Lung (tissue), 13 donors: ENCODE results near the gene CHD1. TPM values are rescaled to one million over a fixed set of nuclear protein-coding genes. Genes with fewer than 3 reads are reported as not detected.

Source experiments
- ATAC-seq: fragments of 200-7000 bp; cut with Tn5 transposase; one replicate; pipeline ENCODE4 v1.9.1; 2020; ENCODE audit warnings: moderate number of reproducible peaks; ENCODE audit not compliant: insufficient read depth, low FRiP score
- DNase-seq, 3 donors: peaks; one replicate each; pipeline ENCODE4 v3.0.0-alpha.2; 2013 to 2017
- H3K27ac ChIP-seq, 2 donors: one replicate each; pipeline ENCODE4 v1.5.1; 2013; ENCODE audit warnings: mild to moderate bottlenecking in 2 of 2, moderate library complexity in 2 of 2, control low read depth in 1 of 2, inconsistent platforms in 1 of 2, low read depth in 1 of 2, low read length in 1 of 2
- H3K27me3 ChIP-seq, 3 donors: one replicate each; pipeline ENCODE4 v1.5.1; 2013; ENCODE audit warnings: low read length in 2 of 3; ENCODE audit not compliant: control insufficient read depth in 3 of 3, insufficient read depth in 3 of 3
- H3K36me3 ChIP-seq, 4 donors: one replicate each; pipeline ENCODE4 v1.5.1; 2013; ENCODE audit warnings: low read length in 4 of 4, mild to moderate bottlenecking in 1 of 4, moderate library complexity in 1 of 4; ENCODE audit not compliant: control insufficient read depth in 4 of 4, insufficient read depth in 4 of 4
- H3K4me1 ChIP-seq, 5 donors: one replicate each; pipeline ENCODE4 v1.5.1; 2013; ENCODE audit warnings: low read length in 5 of 5, mild to moderate bottlenecking in 2 of 5, moderate library complexity in 1 of 5; ENCODE audit not compliant: control insufficient read depth in 5 of 5, insufficient read depth in 5 of 5
- H3K4me3 ChIP-seq: one replicate; pipeline ENCODE4 v1.5.1; 2013; ENCODE audit warnings: mild to moderate bottlenecking, control low read depth, moderate library complexity
- H3K9ac ChIP-seq, 2 donors: one replicate each; pipeline ENCODE4 v1.5.1; 2013; ENCODE audit warnings: low read length in 2 of 2, control low read depth in 1 of 2; ENCODE audit not compliant: insufficient read depth in 1 of 2
- H3K9me3 ChIP-seq, 4 donors: one replicate each; pipeline ENCODE4 v1.5.1; 2013; ENCODE audit warnings: low read length in 3 of 4, mild to moderate bottlenecking in 1 of 4, moderate library complexity in 1 of 4; ENCODE audit not compliant: control insufficient read depth in 4 of 4, insufficient read depth in 3 of 4
- WGBS, 2 donors: extraction: QIAGEN DNeasy Blood & Tissue Kit; methylation state at CpG; one replicate each; pipeline ENCODE4 v1.1.7; 2013; 5-methylcytosine and 5-hydroxymethylcytosine counted together
- polyA plus RNA-seq, 2 donors: library from polyadenylated mRNA; stranded (reverse); fragments of 200-250 nt; gene quantifications; one replicate each; pipeline ENCODE4 v1.2.1, GENCODE V29; 2013
- small RNA-seq: library from RNA; depleted of rRNA; stranded (forward); fragments of <200 nt; gene quantifications from one replicate; pipeline ENCODE3, GENCODE V24; 2014; ENCODE audit warnings: low replicate concordance
- total RNA-seq, 2 donors: library from RNA; depleted of rRNA in 1 of 2; stranded (reverse); fragments of >200 nt in 1 of 2; gene quantifications; one replicate each; pipeline ENCODE4 v1.2.1, GENCODE V29; 2014 to 2021
- TF ChIP-seq, protein P1 (sequence below): IDR thresholded peaks from 2 replicates; pipeline ENCODE4 v1.5.1; 2012; ENCODE audit warnings: mild to moderate bottlenecking; ENCODE audit errors: control extremely low read depth, extremely low read depth
- donor health status: control.
- donor health status: control.
- donor health status: Bipolar disorder and iron deficiency.
- donor health status: healthy.
- donor health status: DM: yes; HTN: yes; CAD: no.

The CHD1 gene
- total and polyA plus RNA-seq, 4 donors, result 17.8 to 126 (median 22.6) TPM

DNA sequence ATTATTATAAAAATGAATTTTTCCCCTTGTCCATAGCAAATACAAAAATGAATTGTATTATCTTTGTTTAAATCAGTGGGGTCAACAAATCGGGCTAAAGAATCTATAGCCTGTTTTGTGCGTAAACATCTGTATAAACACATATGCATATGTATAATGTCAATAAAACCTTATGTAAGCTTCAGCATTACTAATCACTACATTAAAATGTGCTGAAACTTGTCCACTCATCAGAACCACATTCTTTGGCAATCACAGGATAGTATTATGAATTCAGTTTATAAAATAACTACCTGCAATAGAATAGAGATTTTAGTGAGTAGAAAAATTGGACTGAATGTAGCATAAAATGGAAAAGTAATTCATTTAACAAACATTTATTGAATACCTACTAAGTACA lies 124.7 kb downstream of the CHD1 start:
- H3K4me1 ChIP-seq, result no peaks in the 10 kb centered on the region
- ATAC-seq, result no peak
- no peak overlapping the region for H3K27ac ChIP-seq
- H3K36me3 ChIP-seq, result no peaks in the 10 kb centered on the region
- no peak overlapping the region for H3K4me3 ChIP-seq
- H3K9ac ChIP-seq, result no peak overlapping the region
- no peaks in the 10 kb centered on the region for H3K27me3 ChIP-seq
- H3K9me3 ChIP-seq, result peaks cover 3 to 6% (median 5%) of the 10 kb centered on the region in 4 donors
- no peak for DNase-seq
- TF ChIP-seq, protein P1, sequence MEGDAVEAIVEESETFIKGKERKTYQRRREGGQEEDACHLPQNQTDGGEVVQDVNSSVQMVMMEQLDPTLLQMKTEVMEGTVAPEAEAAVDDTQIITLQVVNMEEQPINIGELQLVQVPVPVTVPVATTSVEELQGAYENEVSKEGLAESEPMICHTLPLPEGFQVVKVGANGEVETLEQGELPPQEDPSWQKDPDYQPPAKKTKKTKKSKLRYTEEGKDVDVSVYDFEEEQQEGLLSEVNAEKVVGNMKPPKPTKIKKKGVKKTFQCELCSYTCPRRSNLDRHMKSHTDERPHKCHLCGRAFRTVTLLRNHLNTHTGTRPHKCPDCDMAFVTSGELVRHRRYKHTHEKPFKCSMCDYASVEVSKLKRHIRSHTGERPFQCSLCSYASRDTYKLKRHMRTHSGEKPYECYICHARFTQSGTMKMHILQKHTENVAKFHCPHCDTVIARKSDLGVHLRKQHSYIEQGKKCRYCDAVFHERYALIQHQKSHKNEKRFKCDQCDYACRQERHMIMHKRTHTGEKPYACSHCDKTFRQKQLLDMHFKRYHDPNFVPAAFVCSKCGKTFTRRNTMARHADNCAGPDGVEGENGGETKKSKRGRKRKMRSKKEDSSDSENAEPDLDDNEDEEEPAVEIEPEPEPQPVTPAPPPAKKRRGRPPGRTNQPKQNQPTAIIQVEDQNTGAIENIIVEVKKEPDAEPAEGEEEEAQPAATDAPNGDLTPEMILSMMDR, result no peak
- 90 to 91% methylated on average over 2 of the region's 2 CpGs for WGBS, 2 donors

Small RNAs within 50 kb of the gene (small RNA-seq; reads per million reads assigned to genes)
- gene RF00019 (not detected), gene RNU6-402P (not detected)

Other genes with a start within 250 kb of the CHD1 start
- 10 to 100 TPM; 21.2 to 31.7 TPM for gene RGMB, start 155.3 kb downstream of the CHD1 start, total RNA-seq
- 1 to 10 TPM; 3.8 to 9.0 TPM for gene RGMB, start 155.3 kb downstream of the CHD1 start, polyA plus RNA-seq